Parathyroid adenoma (tissue), 2 donors: ENCODE measurements around the gene GMNN.

Source experiments
- H2AFZ ChIP-seq: fragments of 300-600 bp; sonication (generic); one replicate; pipeline ENCODE4 v1.7.0; 2017; ENCODE audit warnings: antibody characterized with exemption, mild to moderate bottlenecking
- H3K27ac ChIP-seq: fragments of 300-600 bp; sonication (generic); one replicate; pipeline ENCODE4 v1.7.0; 2017
- H3K27me3 ChIP-seq: fragments of 300-600 bp; sonication (generic); one replicate; pipeline ENCODE4 v1.7.0; 2017; ENCODE audit warnings: low read length; ENCODE audit not compliant: control insufficient read depth, insufficient read depth
- H3K36me3 ChIP-seq: fragments of 300-600 bp; sonication (generic); one replicate; pipeline ENCODE4 v1.7.0; 2017; ENCODE audit warnings: low read length; ENCODE audit not compliant: control insufficient read depth, insufficient read depth
- H3K4me1 ChIP-seq: fragments of 300-600 bp; sonication (generic); one replicate; pipeline ENCODE4 v1.7.0; 2017; ENCODE audit warnings: control low read depth
- H3K4me2 ChIP-seq: fragments of 300-600 bp; sonication (generic); one replicate; pipeline ENCODE4 v1.7.0; 2017; ENCODE audit warnings: low read length
- H3K4me3 ChIP-seq: fragments of 300-600 bp; sonication (generic); one replicate; pipeline ENCODE4 v1.7.0; 2017; ENCODE audit warnings: low read depth, low read length
- H3K79me2 ChIP-seq: fragments of 300-600 bp; sonication (generic); one replicate; pipeline ENCODE4 v1.7.0; 2017; ENCODE audit warnings: control low read depth
- H3K9ac ChIP-seq: fragments of 300-600 bp; sonication (generic); one replicate; pipeline ENCODE4 v1.7.0; 2017; ENCODE audit warnings: mild to moderate bottlenecking
- H3K9me3 ChIP-seq: fragments of 300-600 bp; sonication (generic); one replicate; pipeline ENCODE4 v1.7.0; 2017; ENCODE audit warnings: low read length; ENCODE audit not compliant: control insufficient read depth
- CTCF ChIP-seq: fragments of 300-600 bp; sonication (generic); IDR thresholded peaks from one replicate; pipeline ENCODE4 v1.7.0; 2017; ENCODE audit warnings: antibody characterized with exemption, mild to moderate bottlenecking
- donor health status: primary hyperparathyroidism.

Gene GMNN

DNA sequence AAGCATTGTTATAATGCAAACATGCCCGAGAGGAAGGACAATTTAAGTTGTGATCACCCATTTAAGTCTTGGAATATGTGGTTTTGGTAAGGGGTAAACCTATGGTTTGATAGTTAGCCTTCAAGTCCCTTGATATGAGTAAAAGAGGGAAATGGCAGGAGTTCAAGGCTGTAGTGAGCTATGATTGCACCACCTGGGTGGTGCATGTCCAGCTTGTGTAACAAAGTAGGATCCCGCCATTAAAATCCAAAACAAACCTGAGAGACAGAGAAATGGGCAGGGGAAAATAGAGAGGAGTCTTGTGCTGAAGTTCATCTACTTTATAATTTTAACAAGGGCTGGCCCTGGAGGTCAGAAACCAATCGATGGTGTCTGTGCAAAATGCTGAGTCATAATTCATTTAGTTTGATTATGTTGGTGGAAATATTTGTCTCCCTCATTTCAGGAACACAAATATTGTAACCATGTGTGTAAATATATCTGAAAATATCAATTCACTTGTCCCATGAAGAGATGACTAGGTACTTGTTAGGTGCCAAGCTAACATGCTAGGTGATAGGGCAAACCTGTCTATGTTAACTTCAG, 47.2 kb downstream of the GMNN start:
- H3K9me3 ChIP-seq, result no peaks in the 10 kb centered on the region
- H3K27me3 ChIP-seq, result no peaks in the 10 kb centered on the region
- no peak overlapping the region for H3K4me3 ChIP-seq
- no peak for TF ChIP-seq CTCF
- no peaks in the 10 kb centered on the region for H3K4me1 ChIP-seq
- H3K36me3 ChIP-seq, result no peaks in the 10 kb centered on the region
- H3K79me2 ChIP-seq, result no peaks in the 10 kb centered on the region
- H3K4me2 ChIP-seq, result no peak overlapping the region
- H3K9ac ChIP-seq, result no peak overlapping the region
- no peak overlapping the region for H2AFZ ChIP-seq
- no peak overlapping the region for H3K27ac ChIP-seq

DNA sequence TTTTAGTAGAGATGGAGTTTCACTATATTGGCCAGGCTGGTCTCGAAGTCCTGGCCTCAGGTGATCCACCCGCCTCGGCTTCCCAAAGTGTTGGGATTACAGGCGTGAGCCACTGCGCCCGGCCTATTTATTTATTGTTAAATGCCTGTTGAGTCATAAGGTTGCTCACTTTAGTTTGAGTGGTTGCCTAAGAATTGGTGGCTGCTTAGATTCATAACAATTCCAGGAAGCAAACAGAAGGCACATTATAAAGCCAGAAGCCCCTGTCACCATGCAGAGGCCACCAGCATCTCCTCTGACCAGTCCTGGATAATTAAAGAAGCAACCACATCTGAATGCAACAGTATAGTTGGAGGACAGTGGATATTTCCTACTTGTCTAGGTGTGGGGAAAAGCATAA, 48.0 kb downstream of the GMNN start:
- no peaks in the 10 kb centered on the region for H3K79me2 ChIP-seq
- no peaks in the 10 kb centered on the region for H3K36me3 ChIP-seq
- no peak overlapping the region for H3K9ac ChIP-seq
- H3K4me2 ChIP-seq, result no peak overlapping the region
- no peaks in the 10 kb centered on the region for H3K27me3 ChIP-seq
- H3K9me3 ChIP-seq, result no peaks in the 10 kb centered on the region
- no peak overlapping the region for H2AFZ ChIP-seq
- no peak overlapping the region for H3K27ac ChIP-seq
- H3K4me3 ChIP-seq, result no peak overlapping the region
- no peak for TF ChIP-seq CTCF
- no peaks in the 10 kb centered on the region for H3K4me1 ChIP-seq

GRCh38 chr6:24823185-24823584, 48.4 kb downstream of the GMNN start:
- Histone ChIP-seq H3K9me3 (no peaks in the 10 kb centered on the region), H3K4me3 (no peak overlapping the region), H3K27ac (no peak overlapping the region), H3K4me1 (no peaks in the 10 kb centered on the region), H3K36me3 (no peaks in the 10 kb centered on the region), H3K4me2 (no peak overlapping the region), H3K9ac (no peak overlapping the region), H3K79me2 (no peaks in the 10 kb centered on the region), H3K27me3 (no peaks in the 10 kb centered on the region), H2AFZ (no peak overlapping the region)
- TF ChIP-seq CTCF, result no peak

DNA sequence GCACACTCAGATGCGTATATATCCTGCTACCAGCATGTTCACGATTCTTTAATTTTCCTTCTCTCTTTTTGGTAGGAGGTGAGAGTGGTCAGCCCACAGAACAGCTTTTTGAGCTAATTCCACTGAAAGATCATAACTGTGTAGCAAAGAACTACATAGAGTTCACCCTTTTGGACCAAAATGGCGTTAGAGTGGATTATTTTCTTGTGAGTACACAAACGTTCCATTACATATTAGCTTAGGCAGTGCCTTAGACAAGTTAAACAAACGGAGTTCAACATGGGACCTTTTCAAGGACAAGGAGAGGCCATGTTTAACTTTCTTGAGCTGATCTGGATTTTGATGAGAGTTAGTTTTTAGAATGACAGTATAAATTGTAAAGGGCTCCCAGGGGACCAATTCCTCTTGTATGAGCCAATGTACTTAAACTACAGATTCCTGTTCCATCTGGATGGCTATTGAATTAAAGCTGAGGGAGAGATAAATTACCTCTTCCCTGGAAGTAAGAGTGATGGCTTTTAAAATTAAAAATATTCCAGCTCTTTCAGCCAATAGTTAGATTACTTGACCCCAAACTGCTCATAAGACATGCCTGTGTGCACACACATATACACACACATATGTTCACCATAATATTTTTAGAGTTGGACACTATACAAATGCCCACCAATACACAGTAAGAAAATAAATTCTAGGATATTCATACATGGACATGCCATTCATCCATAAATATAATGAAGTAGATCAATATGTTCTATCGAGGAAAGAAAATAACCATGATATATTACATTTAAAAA, 49.6 kb downstream of the GMNN start:
- H3K27me3 ChIP-seq, result no peaks in the 10 kb centered on the region
- H3K9ac ChIP-seq, result no peak overlapping the region
- H2AFZ ChIP-seq, result no peak overlapping the region
- no peak overlapping the region for H3K4me3 ChIP-seq
- no peak overlapping the region for H3K4me2 ChIP-seq
- H3K36me3 ChIP-seq, result no peaks in the 10 kb centered on the region
- H3K9me3 ChIP-seq, result no peaks in the 10 kb centered on the region
- H3K27ac ChIP-seq, result no peak overlapping the region
- no peak for TF ChIP-seq CTCF
- no peaks in the 10 kb centered on the region for H3K4me1 ChIP-seq
- H3K79me2 ChIP-seq, result no peaks in the 10 kb centered on the region
